Right atrium auricular region (tissue), 2 donors: ENCODE data around the gene PTTG1IP2. TPM values are rescaled to one million over a fixed set of nuclear protein-coding genes. Genes with fewer than 3 reads are reported as not detected.

Experiments
- DNase-seq: peaks from one replicate; pipeline ENCODE4 v3.0.0-alpha.2; 2019; ENCODE audit warnings: low spot score
- H3K27ac ChIP-seq, 2 donors: fragments of 200-600 bp; sonication (generic); 1 replicate in 1 of 2; 2 replicates in 1 of 2; pipeline ENCODE4 v1.5.1; 2016 to 2019
- H3K27me3 ChIP-seq, 2 donors: fragments of 200-600 bp; sonication (generic); one replicate each; pipeline versions ENCODE4 v1.5.1 to v1.6.0; 2017 to 2019
- H3K36me3 ChIP-seq: fragments of 200-600 bp; sonication (generic); one replicate; pipeline ENCODE4 v1.5.1; 2016
- H3K4me1 ChIP-seq, 2 donors: fragments of 200-600 bp; sonication (generic); one replicate each; pipeline versions ENCODE4 v1.5.1 to v1.6.0; 2017 to 2019
- H3K4me3 ChIP-seq, 2 donors: fragments of 200-600 bp; sonication (generic); 1 replicate in 1 of 2; 2 replicates in 1 of 2; pipeline ENCODE4 v1.5.1; 2017 to 2019; ENCODE audit warnings: mild to moderate bottlenecking in 1 of 2, moderate library complexity in 1 of 2
- H3K9me3 ChIP-seq, 2 donors: fragments of 200-600 bp; sonication (generic); one replicate each; pipeline ENCODE4 v1.5.1; 2019
- total RNA-seq, 2 donors: library from RNA; depleted of rRNA; stranded (reverse); fragments of >200 nt; gene quantifications; one replicate each; pipeline ENCODE4 v1.1.0, GENCODE V29; 2016
- TF ChIP-seq, protein P1 (sequence below), 2 donors: fragments of 200-600 bp; sonication (generic); IDR thresholded peaks; one replicate each; pipeline ENCODE4 v1.5.1; 2019; ENCODE audit warnings: antibody characterized with exemption in 2 of 2

The PTTG1IP2 gene
- total RNA-seq, 2 donors from 2014 or later, result not detected

DNA sequence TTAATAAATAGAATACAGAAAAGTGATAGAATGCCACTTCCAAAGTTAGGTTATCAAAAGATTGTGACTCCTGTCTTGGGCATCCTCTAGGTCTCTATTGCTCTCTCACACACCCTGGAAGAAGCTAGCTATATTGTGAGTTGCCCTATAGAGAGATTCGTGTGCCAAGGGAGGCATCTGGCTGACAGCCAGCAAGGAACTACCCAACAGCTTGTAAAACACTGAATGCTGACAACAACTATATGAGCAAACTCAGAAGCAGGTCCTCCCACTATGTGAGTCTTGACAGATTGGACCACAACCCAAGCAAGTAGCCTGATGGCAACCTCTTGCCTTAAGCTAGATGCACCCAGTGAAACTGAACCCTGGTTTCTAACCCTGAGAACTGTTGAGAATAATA is 71.0 kb downstream of the PTTG1IP2 start:
- Histone ChIP-seq H3K9me3 (no peaks in the 10 kb centered on the region), H3K36me3 (no peaks in the 10 kb centered on the region), H3K4me3 (no peak overlapping the region), H3K27me3 (no peaks in the 10 kb centered on the region), H3K4me1 (no peaks in the 10 kb centered on the region), H3K27ac (no peak overlapping the region)
- no peak for DNase-seq
- TF ChIP-seq, protein P1, sequence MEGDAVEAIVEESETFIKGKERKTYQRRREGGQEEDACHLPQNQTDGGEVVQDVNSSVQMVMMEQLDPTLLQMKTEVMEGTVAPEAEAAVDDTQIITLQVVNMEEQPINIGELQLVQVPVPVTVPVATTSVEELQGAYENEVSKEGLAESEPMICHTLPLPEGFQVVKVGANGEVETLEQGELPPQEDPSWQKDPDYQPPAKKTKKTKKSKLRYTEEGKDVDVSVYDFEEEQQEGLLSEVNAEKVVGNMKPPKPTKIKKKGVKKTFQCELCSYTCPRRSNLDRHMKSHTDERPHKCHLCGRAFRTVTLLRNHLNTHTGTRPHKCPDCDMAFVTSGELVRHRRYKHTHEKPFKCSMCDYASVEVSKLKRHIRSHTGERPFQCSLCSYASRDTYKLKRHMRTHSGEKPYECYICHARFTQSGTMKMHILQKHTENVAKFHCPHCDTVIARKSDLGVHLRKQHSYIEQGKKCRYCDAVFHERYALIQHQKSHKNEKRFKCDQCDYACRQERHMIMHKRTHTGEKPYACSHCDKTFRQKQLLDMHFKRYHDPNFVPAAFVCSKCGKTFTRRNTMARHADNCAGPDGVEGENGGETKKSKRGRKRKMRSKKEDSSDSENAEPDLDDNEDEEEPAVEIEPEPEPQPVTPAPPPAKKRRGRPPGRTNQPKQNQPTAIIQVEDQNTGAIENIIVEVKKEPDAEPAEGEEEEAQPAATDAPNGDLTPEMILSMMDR (IDR thresholded peaks at IDR 0.05), result no peak

DNA sequence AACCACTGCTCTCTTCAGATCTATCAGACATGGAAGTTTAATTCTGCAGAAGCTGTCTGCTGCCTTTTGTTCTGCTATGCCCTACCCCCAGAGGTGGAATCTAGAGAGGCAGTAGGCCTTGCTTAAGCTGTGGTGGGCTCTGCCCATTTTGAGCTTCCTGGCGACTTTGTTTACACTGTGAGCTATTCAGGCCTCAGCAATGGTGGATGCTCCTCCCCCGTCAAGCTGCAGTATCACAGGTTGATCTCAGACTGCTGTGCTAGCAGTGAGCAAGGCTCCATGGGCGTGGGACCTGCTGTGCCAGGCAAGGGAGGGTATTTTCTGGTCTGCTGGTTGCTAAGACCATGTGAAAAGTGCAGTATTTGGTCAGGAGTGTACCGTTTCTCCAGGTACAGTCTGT is 81.6 kb downstream of the PTTG1IP2 start:
- no peaks in the 10 kb centered on the region for H3K27me3 ChIP-seq
- H3K27ac ChIP-seq, result no peak overlapping the region
- no peak overlapping the region for H3K4me3 ChIP-seq
- H3K9me3 ChIP-seq, result no peaks in the 10 kb centered on the region
- DNase-seq, result no peak
- TF ChIP-seq, protein P1 (IDR thresholded peaks at IDR 0.05), result no peak
- H3K36me3 ChIP-seq, result no peaks in the 10 kb centered on the region
- no peaks in the 10 kb centered on the region for H3K4me1 ChIP-seq

DNA sequence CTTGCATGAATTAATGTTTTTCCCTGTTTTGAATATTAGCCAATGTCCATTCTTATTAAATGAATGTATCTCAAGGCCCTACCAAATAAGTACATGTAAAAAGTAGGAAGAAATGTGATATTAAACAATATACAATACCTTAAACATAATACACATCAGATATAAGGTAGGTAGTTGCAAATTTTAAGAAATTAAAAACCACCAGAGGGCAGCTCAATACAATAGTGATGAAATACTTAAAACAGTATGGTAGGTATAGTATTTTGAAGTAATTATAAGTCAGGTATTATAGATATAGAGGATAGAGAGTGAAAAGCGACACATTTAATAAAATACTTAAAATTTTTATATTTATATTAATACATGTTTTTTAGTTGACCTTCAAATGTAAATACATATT is 83.1 kb downstream of the PTTG1IP2 start:
- Histone ChIP-seq H3K27ac (no peak overlapping the region), H3K4me1 (no peaks in the 10 kb centered on the region), H3K36me3 (no peaks in the 10 kb centered on the region), H3K4me3 (no peak overlapping the region), H3K9me3 (no peaks in the 10 kb centered on the region), H3K27me3 (no peaks in the 10 kb centered on the region)
- DNase-seq, result no peak
- TF ChIP-seq, protein P1 (IDR thresholded peaks at IDR 0.05), result peak in 1 of 2 donors; percentile 56

DNA sequence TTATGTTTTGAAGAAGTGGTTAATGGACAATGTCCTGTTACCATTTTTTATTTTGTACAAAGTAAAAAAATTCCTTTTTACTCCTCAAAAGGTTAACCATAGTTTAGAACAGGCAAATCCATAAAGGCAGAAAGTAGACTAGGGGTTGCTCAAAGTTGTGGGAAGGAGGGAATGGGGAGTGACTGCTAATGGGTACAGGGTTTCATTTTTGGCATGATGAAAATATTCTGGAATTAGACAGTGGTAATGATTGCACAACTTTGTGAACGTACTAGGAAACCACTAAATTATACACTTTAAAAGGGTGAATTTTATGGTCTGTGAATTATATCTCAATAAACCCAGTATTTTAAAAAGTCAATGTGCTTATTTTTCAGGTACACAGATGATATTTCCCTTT is 91.3 kb downstream of the PTTG1IP2 start:
- no peak overlapping the region for H3K27ac ChIP-seq
- TF ChIP-seq, protein P1 (IDR thresholded peaks at IDR 0.05), result no peak
- no peaks in the 10 kb centered on the region for H3K27me3 ChIP-seq

More for the DNA sequence above, 91.3 kb downstream of the PTTG1IP2 start:
- no peak overlapping the region for H3K4me3 ChIP-seq
- H3K36me3 ChIP-seq, result no peaks in the 10 kb centered on the region
- no peak for DNase-seq
- no peaks in the 10 kb centered on the region for H3K9me3 ChIP-seq
- H3K4me1 ChIP-seq, result no peaks in the 10 kb centered on the region

Other genes with a start within 250 kb of the PTTG1IP2 start
- 1 to 10 TPM; 1.2 to 3.7 TPM for gene CFAP69, start 224.5 kb upstream of the PTTG1IP2 start, total RNA-seq
- not detected for gene FAM237B, start 148.3 kb upstream of the PTTG1IP2 start, total RNA-seq
- gene GTPBP10, start 122.9 kb upstream of the PTTG1IP2 start, total RNA-seq, result 1 to 10 TPM; 7.1 to 7.5 TPM
- 10 to 100 TPM; 28.8 to 34.0 TPM for gene CLDN12, start 66.2 kb upstream of the PTTG1IP2 start, total RNA-seq
- gene CDK14, start 126.7 kb downstream of the PTTG1IP2 start, total RNA-seq, result 10 to 100 TPM; 21.5 to 37.9 TPM